Fibroblast of lung (primary cell): Measurements from ENCODE around the gene RAD18. TPM values are rescaled to one million over a fixed set of nuclear protein-coding genes. Genes with fewer than 3 reads are reported as not detected.
A peak's percentile ranks its signal among the peaks of the same experiment; 100 is the strongest.

Experiments
- DNase-seq, 2 donors: peaks; one replicate each; pipeline versions ENCODE4 v3.0.0 to v3.0.0-alpha.2; 2010; ENCODE audit warnings: low read depth in 2 of 2
- H2AFZ ChIP-seq: 2 replicates; pipeline ENCODE4 v1.5.1; 2012; ENCODE audit warnings: low read length, control low read depth, inconsistent platforms
- H3K27ac ChIP-seq: 2 replicates; pipeline ENCODE4 v1.5.1; 2011; ENCODE audit warnings: low read length, control low read depth; ENCODE audit not compliant: insufficient read depth
- H3K27me3 ChIP-seq: 2 replicates; pipeline ENCODE4 v1.5.1; 2011; ENCODE audit warnings: mild to moderate bottlenecking, low read length; ENCODE audit not compliant: control insufficient read depth, insufficient read depth
- H3K36me3 ChIP-seq: 2 replicates; pipeline ENCODE4 v1.5.1; 2011; ENCODE audit warnings: low read length; ENCODE audit not compliant: control insufficient read depth, insufficient read depth
- H3K4me1 ChIP-seq: 2 replicates; pipeline ENCODE4 v1.5.1; 2011; ENCODE audit warnings: low read length; ENCODE audit not compliant: control insufficient read depth, insufficient read depth; ENCODE audit errors: extremely low read depth
- H3K4me2 ChIP-seq: 2 replicates; pipeline ENCODE4 v1.5.1; 2011; ENCODE audit warnings: low read length, control low read depth; ENCODE audit not compliant: insufficient read depth; ENCODE audit errors: extremely low read depth
- H3K4me3 ChIP-seq, 4 experiments: fragments of 200-600 bp in 1 of 4; sonication (generic) in 1 of 4; replicated peaks in 1 of 4; 2 replicates each; pipeline ENCODE4 v1.5.1; 2011 to 2016; ENCODE audit warnings: low read length in 4 of 4, low read depth in 3 of 4, mild to moderate bottlenecking in 3 of 4, control low read depth in 2 of 4, inconsistent platforms in 1 of 4, mixed read lengths in 1 of 4; ENCODE audit not compliant: insufficient read depth in 1 of 4; ENCODE audit errors: control extremely low read depth in 1 of 4
- H3K79me2 ChIP-seq: 2 replicates; pipeline ENCODE4 v1.5.1; 2012; ENCODE audit warnings: mild to moderate bottlenecking, low read length, inconsistent platforms; ENCODE audit not compliant: control insufficient read depth, insufficient read depth
- H3K9ac ChIP-seq: 2 replicates; pipeline ENCODE4 v1.5.1; 2011; ENCODE audit warnings: mild to moderate bottlenecking, low read length, control low read depth; ENCODE audit not compliant: insufficient read depth
- H3K9me3 ChIP-seq: 2 replicates; pipeline ENCODE4 v1.5.1; 2012; ENCODE audit warnings: low read depth, low read length; ENCODE audit not compliant: control insufficient read depth, insufficient read depth
- H4K20me1 ChIP-seq: 2 replicates; pipeline ENCODE4 v1.5.1; 2011; ENCODE audit warnings: low read length; ENCODE audit not compliant: control insufficient read depth, insufficient read depth; ENCODE audit errors: extremely low read depth
- CTCF ChIP-seq, 2 donors: IDR thresholded peaks in 1 of 2; conservative IDR thresholded peaks in 1 of 2; 1 replicate in 1 of 2; 2 replicates in 1 of 2; pipeline ENCODE4 v1.5.1; 2011 to 2012; ENCODE audit warnings: low read length in 2 of 2, control low read depth in 1 of 2, inconsistent platforms in 1 of 2, low read depth in 1 of 2, mild to moderate bottlenecking in 1 of 2
- EZH2 ChIP-seq: IDR thresholded peaks from 2 replicates; pipeline ENCODE4 v1.5.1; 2012; ENCODE audit warnings: low read length, control low read depth, mild to moderate bottlenecking; ENCODE audit errors: missing control alignments
- polyA plus RNA-seq, 2 donors: library from polyadenylated mRNA; depleted of rRNA in 1 of 2; stranded (reverse) in 1 of 2; unstranded in 1 of 2; fragments of >200 nt; gene quantifications; 2 replicates each; pipeline ENCODE4 v1.2.1, GENCODE V29; 2011 to 2012; ENCODE audit warnings: missing spikeins in 1 of 2
- total RNA-seq: library from RNA; depleted of rRNA; stranded (reverse); fragments of >200 nt; gene quantifications from 2 replicates; pipeline ENCODE4 v1.2.1, GENCODE V29; 2014

Gene RAD18
- total and polyA plus RNA-seq, 2 donors (not counting 1 experiment from before 2014, with no cell fraction given) = 6.1 to 9.9 TPM

GRCh38 chr3:8838234-8838633 is 125.0 kb downstream of the RAD18 start:
- Histone ChIP-seq H3K36me3 (no peaks in the 10 kb centered on the region), H3K4me2 (no peak overlapping the region), H2AFZ (no peak overlapping the region), H3K9me3 (no peaks in the 10 kb centered on the region), H3K27me3 (no peaks in the 10 kb centered on the region), H3K4me3 (no peak overlapping the region), H3K27ac (no peak overlapping the region), H3K4me1 (peaks cover 7% of the 10 kb centered on the region), H3K9ac (no peak overlapping the region), H3K79me2 (no peaks in the 10 kb centered on the region), H4K20me1 (no peaks in the 10 kb centered on the region)
- TF ChIP-seq EZH2 = no peak
- no peak for TF ChIP-seq CTCF (conservative IDR thresholded peaks at IDR 0.05 in 1 of 2, IDR thresholded peaks at IDR 0.05 in 1 of 2; ENCODE audit: low read depth in 1 of 2, low read length in 2 of 2)
- DNase-seq = no peak

GRCh38 chr3:8837162-8837561 is 126.1 kb downstream of the RAD18 start:
- H3K36me3 ChIP-seq = no peaks in the 10 kb centered on the region
- no peaks in the 10 kb centered on the region for H3K79me2 ChIP-seq
- H3K4me2 ChIP-seq = no peak overlapping the region
- H3K4me1 ChIP-seq = peaks cover 7% of the 10 kb centered on the region
- no peaks in the 10 kb centered on the region for H4K20me1 ChIP-seq
- H2AFZ ChIP-seq = no peak overlapping the region
- DNase-seq = peak; percentile 73 to 78
- no peak overlapping the region for H3K4me3 ChIP-seq
- no peak overlapping the region for H3K9ac ChIP-seq
- TF ChIP-seq CTCF (conservative IDR thresholded peaks at IDR 0.05 in 1 of 2, IDR thresholded peaks at IDR 0.05 in 1 of 2; ENCODE audit: low read depth in 1 of 2, low read length in 2 of 2) (no peak), EZH2 (no peak)
- H3K27me3 ChIP-seq = no peaks in the 10 kb centered on the region
- H3K9me3 ChIP-seq = no peaks in the 10 kb centered on the region
- H3K27ac ChIP-seq = no peak overlapping the region

GRCh38 chr3:8836096-8836495 is 127.2 kb downstream of the RAD18 start:
- no peak overlapping the region for H3K9ac ChIP-seq
- H3K4me2 ChIP-seq = no peak overlapping the region
- no peaks in the 10 kb centered on the region for H3K79me2 ChIP-seq
- no peak for DNase-seq
- H3K4me3 ChIP-seq = no peak overlapping the region
- peaks cover 7% of the 10 kb centered on the region for H3K4me1 ChIP-seq
- TF ChIP-seq EZH2 = no peak
- no peak for TF ChIP-seq CTCF (conservative IDR thresholded peaks at IDR 0.05 in 1 of 2, IDR thresholded peaks at IDR 0.05 in 1 of 2; ENCODE audit: low read depth in 1 of 2, low read length in 2 of 2)
- no peak overlapping the region for H3K27ac ChIP-seq
- H3K9me3 ChIP-seq = no peaks in the 10 kb centered on the region
- H4K20me1 ChIP-seq = no peaks in the 10 kb centered on the region
- no peaks in the 10 kb centered on the region for H3K27me3 ChIP-seq
- no peaks in the 10 kb centered on the region for H3K36me3 ChIP-seq
- H2AFZ ChIP-seq = no peak overlapping the region
